CD14-positive monocyte (primary cell): Measurements from ENCODE around the gene IL22RA1. TPM values are rescaled to one million over a fixed set of nuclear protein-coding genes. Genes with fewer than 3 reads are reported as not detected.

Experiments used
- DNase-seq, 3 donors: peaks; one replicate each; pipeline ENCODE4 v3.0.0-alpha.2; 2011 to 2022
- H2AFZ ChIP-seq: 2 replicates; pipeline ENCODE4 v1.6.0; 2012; ENCODE audit warnings: mild to moderate bottlenecking, low read depth, low read length, inconsistent platforms; ENCODE audit not compliant: insufficient read depth, poor library complexity, severe bottlenecking
- H3K27ac ChIP-seq, 2 donors: 1 replicate in 1 of 2; 2 replicates in 1 of 2; pipeline ENCODE4 v1.5.1; 2012 to 2013; ENCODE audit warnings: low read length in 2 of 2, control low read depth in 1 of 2, inconsistent platforms in 1 of 2, low read depth in 1 of 2, mild to moderate bottlenecking in 1 of 2
- H3K27me3 ChIP-seq, 2 donors: one replicate each; pipeline versions ENCODE4 v1.6.0 to v1.6.1; 2011 to 2013; ENCODE audit warnings: low read length in 2 of 2; ENCODE audit not compliant: control insufficient read depth in 2 of 2, insufficient read depth in 2 of 2
- H3K36me3 ChIP-seq, 2 donors: replicated peaks in 1 of 2; 1 replicate in 1 of 2; 2 replicates in 1 of 2; pipeline versions ENCODE4 v1.5.1 to v1.6.1; 2012 to 2013; ENCODE audit warnings: low read length in 2 of 2, control low read depth in 1 of 2, inconsistent platforms in 1 of 2, mild to moderate bottlenecking in 1 of 2; ENCODE audit not compliant: insufficient read depth in 2 of 2, control insufficient read depth in 1 of 2
- H3K4me1 ChIP-seq, 2 donors: 1 replicate in 1 of 2; 2 replicates in 1 of 2; pipeline versions ENCODE4 v1.5.1 to v1.6.1; 2012 to 2013; ENCODE audit warnings: low read length in 2 of 2, control low read depth in 1 of 2, inconsistent platforms in 1 of 2, mild to moderate bottlenecking in 1 of 2, moderate library complexity in 1 of 2; ENCODE audit not compliant: insufficient read depth in 2 of 2, control insufficient read depth in 1 of 2
- H3K4me2 ChIP-seq: replicated peaks from 2 replicates; pipeline ENCODE3; 2012; ENCODE audit warnings: low read length, moderate library complexity, mild to moderate bottlenecking; ENCODE audit not compliant: poor library complexity, severe bottlenecking; ENCODE audit errors: extremely low read depth
- H3K4me3 ChIP-seq, 3 experiments: fragments of 200-600 bp in 1 of 3; sonication (generic) in 1 of 3; replicated peaks in 1 of 3; 1 replicate in 2 of 3; 2 replicates in 1 of 3; pipeline ENCODE4 v1.5.1; 2011 to 2013; ENCODE audit warnings: low read length in 3 of 3, mild to moderate bottlenecking in 3 of 3, control low read depth in 2 of 3, low read depth in 2 of 3, inconsistent platforms in 1 of 3, moderate library complexity in 1 of 3
- H3K79me2 ChIP-seq: 2 replicates; pipeline ENCODE4 v1.6.0; 2012; ENCODE audit warnings: mild to moderate bottlenecking, control low read depth, inconsistent platforms, low read length, moderate library complexity; ENCODE audit not compliant: insufficient read depth
- H3K9ac ChIP-seq: 2 replicates; pipeline ENCODE4 v1.6.0; 2017; ENCODE audit warnings: low read length, mild to moderate bottlenecking; ENCODE audit not compliant: insufficient read depth, poor library complexity, severe bottlenecking
- H3K9me3 ChIP-seq, 2 donors: replicated peaks in 1 of 2; 1 replicate in 1 of 2; 2 replicates in 1 of 2; pipeline versions ENCODE4 v1.5.1 to v1.6.1; 2012 to 2013; ENCODE audit warnings: low read length in 2 of 2, control low read depth in 1 of 2; ENCODE audit not compliant: control insufficient read depth in 1 of 2, insufficient read depth in 1 of 2
- H4K20me1 ChIP-seq: 2 replicates; pipeline ENCODE4 v1.6.0; 2012; ENCODE audit warnings: mild to moderate bottlenecking, low read length, control low read depth, moderate library complexity; ENCODE audit not compliant: insufficient read depth
- H3K27ac Mint-ChIP-seq, 7 donors: one replicate each; pipeline ENCODE4 v1.8.0; 2020; ENCODE audit warnings: mild to moderate bottlenecking in 7 of 7, mixed read lengths in 7 of 7, moderate library complexity in 6 of 7, inconsistent platforms in 2 of 7
- H3K27me3 Mint-ChIP-seq, 3 donors: one replicate each; pipeline ENCODE4 v1.8.0; 2021 to 2022; ENCODE audit warnings: low read depth in 3 of 3, mild to moderate bottlenecking in 3 of 3, mixed read lengths in 3 of 3, moderate library complexity in 3 of 3, inconsistent platforms in 1 of 3
- H3K36me3 Mint-ChIP-seq, 2 donors: one replicate each; pipeline ENCODE4 v1.8.0; 2020; ENCODE audit warnings: mixed read lengths in 2 of 2, inconsistent platforms in 1 of 2, mild to moderate bottlenecking in 1 of 2
- H3K4me1 Mint-ChIP-seq: one replicate; pipeline ENCODE4 v1.8.0; 2020; ENCODE audit warnings: mild to moderate bottlenecking, mixed read lengths
- H3K4me3 Mint-ChIP-seq, 2 donors: one replicate each; pipeline ENCODE4 v1.8.0; 2020; ENCODE audit warnings: mild to moderate bottlenecking in 2 of 2, mixed read lengths in 2 of 2, moderate library complexity in 1 of 2
- H3K9me3 Mint-ChIP-seq, 7 donors: one replicate each; pipeline ENCODE4 v1.8.0; 2020 to 2022; ENCODE audit warnings: mixed read lengths in 7 of 7, mild to moderate bottlenecking in 6 of 7, moderate library complexity in 6 of 7, inconsistent platforms in 2 of 7
- WGBS: methylation state at CpG from one replicate; pipeline ENCODE4 v1.1.5; 2013; ENCODE audit warnings: missing lambda C conversion rate; ENCODE audit not compliant: insufficient coverage; 5-methylcytosine and 5-hydroxymethylcytosine counted together
- intact Hi-C, 2 donors: fragments of 100-400 bp; cut with micrococcal nuclease; formaldehyde crosslinking; loops; one replicate each; pipeline versions ENCODE4 v1.15.0 to v1.15.1; 2023
- polyA plus RNA-seq, 3 donors: library from polyadenylated mRNA; depleted of rRNA in 1 of 3; unstranded in 2 of 3; stranded (reverse) in 1 of 3; fragments of 300-500 nt in 2 of 3; fragments of >200 nt in 1 of 3; fragmentation: Illumina TruSeq in 2 of 3; gene quantifications; 1 replicate in 2 of 3; 2 replicates in 1 of 3; pipeline ENCODE4 v1.2.3, GENCODE V29; 2012 to 2021
- TF ChIP-seq, protein P1 (sequence below): fragments of 200-600 bp; IDR thresholded peaks from one replicate; pipeline ENCODE4 v1.8.0; 2022; ENCODE audit warnings: antibody characterized with exemption, mild to moderate bottlenecking

The IL22RA1 gene
- polyA plus RNA-seq, 3 donors = not detected

- peak within 1 kb of the TSS in 1 of 2 donors; percentile 54 for H3K4me3 Mint-ChIP-seq
- H3K27me3 Mint-ChIP-seq = peaks cover 12 to 31% (median 21%) of the 10 kb centered on the region in 3 donors
- Histone ChIP-seq H3K27ac (no peak within 1 kb of the TSS), H3K27me3 (peaks cover 0 to 2% of the 10 kb centered on the region in 2 donors), H3K4me3 (no peak within 1 kb of the TSS), H3K4me1 (no peaks in the 10 kb centered on the region), H4K20me1 (no peaks in the 10 kb centered on the region), H3K4me2 (peak within 1 kb of the TSS; percentile 26), H3K9ac (no peak within 1 kb of the TSS), H3K79me2 (no peaks in the 10 kb centered on the region), H3K36me3 (no peaks in the 10 kb centered on the region), H3K9me3 (no peaks in the 10 kb centered on the region), H2AFZ (peak within 1 kb of the TSS; percentile 65)
- intact Hi-C loops = no loop called here
- H3K36me3 Mint-ChIP-seq = no peaks in the 10 kb centered on the region
- no peak for DNase-seq
- TF ChIP-seq, protein P1, sequence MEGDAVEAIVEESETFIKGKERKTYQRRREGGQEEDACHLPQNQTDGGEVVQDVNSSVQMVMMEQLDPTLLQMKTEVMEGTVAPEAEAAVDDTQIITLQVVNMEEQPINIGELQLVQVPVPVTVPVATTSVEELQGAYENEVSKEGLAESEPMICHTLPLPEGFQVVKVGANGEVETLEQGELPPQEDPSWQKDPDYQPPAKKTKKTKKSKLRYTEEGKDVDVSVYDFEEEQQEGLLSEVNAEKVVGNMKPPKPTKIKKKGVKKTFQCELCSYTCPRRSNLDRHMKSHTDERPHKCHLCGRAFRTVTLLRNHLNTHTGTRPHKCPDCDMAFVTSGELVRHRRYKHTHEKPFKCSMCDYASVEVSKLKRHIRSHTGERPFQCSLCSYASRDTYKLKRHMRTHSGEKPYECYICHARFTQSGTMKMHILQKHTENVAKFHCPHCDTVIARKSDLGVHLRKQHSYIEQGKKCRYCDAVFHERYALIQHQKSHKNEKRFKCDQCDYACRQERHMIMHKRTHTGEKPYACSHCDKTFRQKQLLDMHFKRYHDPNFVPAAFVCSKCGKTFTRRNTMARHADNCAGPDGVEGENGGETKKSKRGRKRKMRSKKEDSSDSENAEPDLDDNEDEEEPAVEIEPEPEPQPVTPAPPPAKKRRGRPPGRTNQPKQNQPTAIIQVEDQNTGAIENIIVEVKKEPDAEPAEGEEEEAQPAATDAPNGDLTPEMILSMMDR = peak; percentile 9
- 56% methylated on average over 17 of the region's 27 CpGs for WGBS
- H3K27ac Mint-ChIP-seq = peak within 1 kb of the TSS in 1 of 7 donors; percentile 39
- H3K4me1 Mint-ChIP-seq = peaks cover 12% of the 10 kb centered on the region
- H3K9me3 Mint-ChIP-seq = peaks cover 0 to 2% (median 0%) of the 10 kb centered on the region in 7 donors
These were observed 30.8 kb downstream of the IL22RA1 start, which contains the start of gene MYOM3 for GRCh38 chr1:24111996-24112779. Gene MYOM3 (minus strand): TSS chr1:24112135. CDS start chr1:24108636, 3,499 bp downstream.

DNA sequence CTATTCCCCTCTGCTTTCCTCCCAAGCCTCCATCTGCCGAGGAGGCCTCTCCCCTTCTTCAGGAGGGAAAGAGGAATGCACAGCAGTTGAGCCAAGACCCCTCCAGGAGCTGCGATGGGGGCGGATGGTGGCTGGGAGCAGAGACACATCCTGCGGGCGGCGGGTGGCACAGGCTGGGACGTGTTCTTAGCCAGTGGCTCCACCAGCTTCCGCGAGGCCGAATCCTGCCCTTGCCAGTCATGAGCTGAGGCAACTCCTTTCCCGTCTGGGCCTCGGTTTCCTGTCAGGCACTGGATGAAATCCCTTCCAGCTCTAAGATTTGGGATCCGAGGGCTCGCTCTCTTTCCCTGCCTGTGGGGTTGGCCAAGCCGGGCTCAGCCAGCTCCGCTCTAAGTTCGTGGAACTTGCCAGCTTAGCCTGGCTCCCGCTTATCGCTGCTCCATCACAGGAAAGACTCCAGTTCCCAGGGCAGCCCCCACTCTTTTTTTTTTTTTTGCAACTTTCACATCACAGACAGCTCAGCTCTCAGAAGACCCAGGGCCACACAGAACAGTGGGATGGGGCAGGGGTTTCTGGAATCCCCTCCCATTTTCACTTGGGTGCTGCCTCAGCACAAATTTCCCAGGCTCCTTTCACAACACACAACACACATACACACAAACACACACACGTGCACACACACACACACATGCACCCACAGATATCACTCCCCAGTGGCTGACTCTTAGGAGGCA is 31.5 kb downstream of the IL22RA1 start:
- H3K36me3 Mint-ChIP-seq = no peaks in the 10 kb centered on the region

More for the DNA sequence above, 31.5 kb downstream of the IL22RA1 start:
- Mint-ChIP-seq H3K27me3 (peaks cover 12 to 27% (median 17%) of the 10 kb centered on the region in 3 donors), H3K9me3 (peaks cover 0 to 2% (median 0%) of the 10 kb centered on the region in 7 donors), H3K4me3 (peak overlapping the region in 1 of 2 donors; percentile 54), H3K27ac (no peak overlapping the region), H3K4me1 (peaks cover 12% of the 10 kb centered on the region)
- Histone ChIP-seq H3K9ac (no peak overlapping the region), H3K9me3 (no peaks in the 10 kb centered on the region), H3K36me3 (no peaks in the 10 kb centered on the region), H3K27ac (no peak overlapping the region), H4K20me1 (no peaks in the 10 kb centered on the region), H2AFZ (no peak overlapping the region), H3K4me2 (no peak overlapping the region), H3K4me3 (no peak overlapping the region), H3K27me3 (peaks cover 0 to 2% of the 10 kb centered on the region in 2 donors), H3K4me1 (no peaks in the 10 kb centered on the region), H3K79me2 (no peaks in the 10 kb centered on the region)
- TF ChIP-seq, protein P1 = no peak
- intact Hi-C loops = no loop called here
- no peak for DNase-seq
- WGBS = 94% methylated on average over 19 of the region's 20 CpGs
